HL-60 (cell line): ENCODE data around the gene ZNF768.

Experiments used
- GABPA ChIP-seq: IDR thresholded peaks from 2 replicates; pipeline ENCODE4 v1.6.1; 2012; ENCODE audit warnings: low read depth
- POLR2AphosphoS5 ChIP-seq: IDR thresholded peaks from 2 replicates; pipeline ENCODE4 v1.6.1; 2012; ENCODE audit warnings: low read depth
- SPI1 ChIP-seq: IDR thresholded peaks from 2 replicates; pipeline ENCODE4 v1.6.1; 2012; ENCODE audit warnings: low read depth, mild to moderate bottlenecking, borderline replicate concordance
- TF ChIP-seq, protein P1 (sequence below): IDR thresholded peaks from one replicate; pipeline ENCODE4 v1.5.1; 2011; ENCODE audit warnings: low read length, control low read depth, inconsistent platforms; ENCODE audit not compliant: insufficient read depth
- TF ChIP-seq, protein P2 (sequence below): IDR thresholded peaks from 2 replicates; pipeline ENCODE4 v1.6.1; 2012; ENCODE audit warnings: low read depth; ENCODE audit not compliant: insufficient replicate concordance

GRCh38 chr16:30551781-30552180, 25.4 kb upstream of the ZNF768 start:
- no peak for TF ChIP-seq POLR2AphosphoS5
- TF ChIP-seq, protein P1, sequence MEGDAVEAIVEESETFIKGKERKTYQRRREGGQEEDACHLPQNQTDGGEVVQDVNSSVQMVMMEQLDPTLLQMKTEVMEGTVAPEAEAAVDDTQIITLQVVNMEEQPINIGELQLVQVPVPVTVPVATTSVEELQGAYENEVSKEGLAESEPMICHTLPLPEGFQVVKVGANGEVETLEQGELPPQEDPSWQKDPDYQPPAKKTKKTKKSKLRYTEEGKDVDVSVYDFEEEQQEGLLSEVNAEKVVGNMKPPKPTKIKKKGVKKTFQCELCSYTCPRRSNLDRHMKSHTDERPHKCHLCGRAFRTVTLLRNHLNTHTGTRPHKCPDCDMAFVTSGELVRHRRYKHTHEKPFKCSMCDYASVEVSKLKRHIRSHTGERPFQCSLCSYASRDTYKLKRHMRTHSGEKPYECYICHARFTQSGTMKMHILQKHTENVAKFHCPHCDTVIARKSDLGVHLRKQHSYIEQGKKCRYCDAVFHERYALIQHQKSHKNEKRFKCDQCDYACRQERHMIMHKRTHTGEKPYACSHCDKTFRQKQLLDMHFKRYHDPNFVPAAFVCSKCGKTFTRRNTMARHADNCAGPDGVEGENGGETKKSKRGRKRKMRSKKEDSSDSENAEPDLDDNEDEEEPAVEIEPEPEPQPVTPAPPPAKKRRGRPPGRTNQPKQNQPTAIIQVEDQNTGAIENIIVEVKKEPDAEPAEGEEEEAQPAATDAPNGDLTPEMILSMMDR, result no peak
- no peak for TF ChIP-seq GABPA
- TF ChIP-seq, protein P2, sequence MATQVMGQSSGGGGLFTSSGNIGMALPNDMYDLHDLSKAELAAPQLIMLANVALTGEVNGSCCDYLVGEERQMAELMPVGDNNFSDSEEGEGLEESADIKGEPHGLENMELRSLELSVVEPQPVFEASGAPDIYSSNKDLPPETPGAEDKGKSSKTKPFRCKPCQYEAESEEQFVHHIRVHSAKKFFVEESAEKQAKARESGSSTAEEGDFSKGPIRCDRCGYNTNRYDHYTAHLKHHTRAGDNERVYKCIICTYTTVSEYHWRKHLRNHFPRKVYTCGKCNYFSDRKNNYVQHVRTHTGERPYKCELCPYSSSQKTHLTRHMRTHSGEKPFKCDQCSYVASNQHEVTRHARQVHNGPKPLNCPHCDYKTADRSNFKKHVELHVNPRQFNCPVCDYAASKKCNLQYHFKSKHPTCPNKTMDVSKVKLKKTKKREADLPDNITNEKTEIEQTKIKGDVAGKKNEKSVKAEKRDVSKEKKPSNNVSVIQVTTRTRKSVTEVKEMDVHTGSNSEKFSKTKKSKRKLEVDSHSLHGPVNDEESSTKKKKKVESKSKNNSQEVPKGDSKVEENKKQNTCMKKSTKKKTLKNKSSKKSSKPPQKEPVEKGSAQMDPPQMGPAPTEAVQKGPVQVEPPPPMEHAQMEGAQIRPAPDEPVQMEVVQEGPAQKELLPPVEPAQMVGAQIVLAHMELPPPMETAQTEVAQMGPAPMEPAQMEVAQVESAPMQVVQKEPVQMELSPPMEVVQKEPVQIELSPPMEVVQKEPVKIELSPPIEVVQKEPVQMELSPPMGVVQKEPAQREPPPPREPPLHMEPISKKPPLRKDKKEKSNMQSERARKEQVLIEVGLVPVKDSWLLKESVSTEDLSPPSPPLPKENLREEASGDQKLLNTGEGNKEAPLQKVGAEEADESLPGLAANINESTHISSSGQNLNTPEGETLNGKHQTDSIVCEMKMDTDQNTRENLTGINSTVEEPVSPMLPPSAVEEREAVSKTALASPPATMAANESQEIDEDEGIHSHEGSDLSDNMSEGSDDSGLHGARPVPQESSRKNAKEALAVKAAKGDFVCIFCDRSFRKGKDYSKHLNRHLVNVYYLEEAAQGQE, result no peak
- TF ChIP-seq SPI1, result no peak
